T-helper 2 cell treated with Interferon-gamma antibody and Interleukin-4, amounts not matched to agents 100 ng/mL and 5 ng/mL, for 36 hours (primary cell): ENCODE results near the gene HOTAIR. TPM values are rescaled to one million over a fixed set of nuclear protein-coding genes. Genes with fewer than 3 reads are reported as not detected.

ENCODE experiments used
- intact Hi-C: fragments of 100-400 bp; cut with micrococcal nuclease; formaldehyde crosslinking; loops from one replicate; pipeline ENCODE4 v1.15.1; 2023
- total RNA-seq: library from RNA; stranded (reverse); gene quantifications from 2 replicates; pipeline ENCODE4 v1.2.3, GENCODE V29; 2022

HOTAIR gene
- total RNA-seq, 1 donor from 2014 or later, result not detected

GRCh38 chr12:54000116-54001114 lies 25.7 kb upstream of the HOTAIR start, which contains the start of gene HOXC9:
Gene HOXC9, plus strand, starts transcription at chr12:54000161. Its CDS starts 28 bp downstream, at chr12:54000189.
- intact Hi-C loops, result no loop called here

- intact Hi-C loops, result loop anchor here (5.0 kb wide), 2 partner anchors 33 to 47 kb away; partner anchors contain the start of genes HOXC12 and HOXC5
These were observed 24.9 kb upstream of the HOTAIR start for GRCh38 chr12:53999559-54000115.

GRCh38 chr12:53998900-53999236 lies 24.1 kb upstream of the HOTAIR start:
- intact Hi-C loops, result loop anchor here (5.0 kb wide), 2 partner anchors 33 to 47 kb away; partner anchors contain the start of genes HOXC12 and HOXC5

- intact Hi-C loops, result loop anchor here (5.0 kb wide), 2 partner anchors 34 to 46 kb away; partner anchors contain the start of genes HOXC12 and HOXC5
These were observed 23.6 kb upstream of the HOTAIR start for GRCh38 chr12:53998110-53998899.

GRCh38 chr12:53997204-53998109 lies 22.7 kb upstream of the HOTAIR start:
- intact Hi-C loops, result loop anchor here (5.0 kb wide), 2 partner anchors 35 to 45 kb away; partner anchors contain the start of genes HOXC12 and HOXC5

GRCh38 chr12:53996240-53997203 lies 21.8 kb upstream of the HOTAIR start:
- intact Hi-C loops, result loop anchor here (5.0 kb wide), 2 partner anchors 36 to 44 kb away; partner anchors contain the start of genes HOXC12 and HOXC5

GRCh38 chr12:53995378-53996239 lies 20.9 kb upstream of the HOTAIR start:
- intact Hi-C loops, result loop anchor here (5.0 kb wide), 2 partner anchors 37 to 43 kb away; partner anchors contain the start of genes HOXC12 and HOXC5

- intact Hi-C loops, result loop anchor here (5.0 kb wide), 2 partner anchors 37 to 43 kb away; partner anchors contain the start of genes HOXC12 and HOXC5
These were observed 20.2 kb upstream of the HOTAIR start for GRCh38 chr12:53995002-53995377.

GRCh38 chr12:53994264-53995001 lies 19.7 kb upstream of the HOTAIR start:
- intact Hi-C loops, result loop anchor here (5.0 kb wide), 2 partner anchors 38 to 42 kb away; partner anchors contain the start of genes HOXC12 and HOXC5

- intact Hi-C loops, result no loop called here
These were observed 19.2 kb upstream of the HOTAIR start for GRCh38 chr12:53994009-53994263.

- intact Hi-C loops, result no loop called here
These were observed 18.6 kb upstream of the HOTAIR start for GRCh38 chr12:53993162-53994008.

GRCh38 chr12:53992377-53992889 lies 17.7 kb upstream of the HOTAIR start:
- intact Hi-C loops, result no loop called here

GRCh38 chr12:53991077-53991460 lies 16.3 kb upstream of the HOTAIR start:
- intact Hi-C loops, result no loop called here

- intact Hi-C loops, result no loop called here
These were observed 15.7 kb upstream of the HOTAIR start for GRCh38 chr12:53990311-53991076.
